NCI-H2081 (cell line): ENCODE measurements around the gene INPP5F.
"Not testable (repeated sequence)": the region's sequence is repeated elsewhere in the genome, so short reads cannot be mapped to it uniquely, and the experiment has no call there.

Experiments used
- DNase-seq, 2 experiments: peaks; one replicate each; lab custom pipeline; 2025; lab: John Stamatoyannopoulos, UW

Gene INPP5F

GRCh38 chr10:119742947-119743648 is 17.2 kb downstream of the INPP5F start:
- no peak for DNase-seq

GRCh38 chr10:119747940-119748339 is 22.1 kb downstream of the INPP5F start:
- DNase-seq = no peak

- no peak for DNase-seq
Measured at GRCh38 chr10:119748871-119749270, 23.0 kb downstream of the INPP5F start.

GRCh38 chr10:119749455-119749854 is 23.6 kb downstream of the INPP5F start:
- DNase-seq = no peak

- peak; percentile 54 to 61 for DNase-seq
Measured at GRCh38 chr10:119750391-119751230, 24.8 kb downstream of the INPP5F start.

GRCh38 chr10:119753309-119753708 is 27.5 kb downstream of the INPP5F start:
- no peak for DNase-seq

- peak in 1 of 2 experiments; percentile 12 for DNase-seq
Measured at GRCh38 chr10:119754085-119754484, 28.2 kb downstream of the INPP5F start.

- DNase-seq = no peak
Measured at GRCh38 chr10:119754936-119755335, 29.1 kb downstream of the INPP5F start.

- DNase-seq = no peak
Measured at GRCh38 chr10:119755446-119755845, 29.6 kb downstream of the INPP5F start.

GRCh38 chr10:119758448-119759195 is 32.8 kb downstream of the INPP5F start:
- no peak for DNase-seq

- no peak for DNase-seq
Measured at GRCh38 chr10:119759832-119760231, 34.0 kb downstream of the INPP5F start.

GRCh38 chr10:119761106-119761505 is 35.3 kb downstream of the INPP5F start:
- DNase-seq = no peak

- no peak for DNase-seq
Measured at GRCh38 chr10:119762035-119762434, 36.2 kb downstream of the INPP5F start.

- no peak for DNase-seq
Measured at GRCh38 chr10:119762805-119763798, 37.3 kb downstream of the INPP5F start.

- DNase-seq = no peak
Measured at GRCh38 chr10:119768455-119769094, 42.7 kb downstream of the INPP5F start.

- DNase-seq = no peak
Measured at GRCh38 chr10:119769886-119770285, 44.0 kb downstream of the INPP5F start.

GRCh38 chr10:119770928-119771327 is 45.1 kb downstream of the INPP5F start:
- no peak for DNase-seq

GRCh38 chr10:119772334-119772733 is 46.5 kb downstream of the INPP5F start:
- no peak for DNase-seq

GRCh38 chr10:119773041-119773440 is 47.2 kb downstream of the INPP5F start:
- not testable (repeated sequence) for DNase-seq

GRCh38 chr10:119775529-119775928 is 49.7 kb downstream of the INPP5F start:
- DNase-seq = no peak

GRCh38 chr10:119776536-119776935 is 50.7 kb downstream of the INPP5F start:
- DNase-seq = no peak
